SK-N-SH (cell line): ENCODE measurements around the gene PAK1. TPM values are rescaled to one million over a fixed set of nuclear protein-coding genes. Genes with fewer than 3 reads are reported as not detected.

Experiments used
- CTCF ChIA-PET: fragments of 300-600, 350-600 bp; formaldehyde crosslinking; extraction: SDS; loops from one replicate; lab custom pipeline; 2021; lab: Yijun Ruan, JAX
- POLR2A ChIA-PET: fragments of 350-600 bp; sonication (Branson Sonifier 250); formaldehyde crosslinking; extraction: SDS; loops from one replicate; lab custom pipeline; 2020; ENCODE audit warnings: antibody characterized with exemption, inconsistent platforms; lab: Yijun Ruan, JAX
- DNase-seq: peaks from one replicate; pipeline ENCODE4 v3.0.0; 2012
- H2AFZ ChIP-seq: fragments of 200-600 bp; sonication (generic); 2 replicates; pipeline ENCODE4 v1.8.1; 2016; ENCODE audit warnings: antibody characterized with exemption, mild to moderate bottlenecking, low read depth
- H3F3A ChIP-seq: fragments of 200-600 bp; sonication (generic); replicated peaks from 2 replicates; pipeline ENCODE3; 2016; ENCODE audit warnings: antibody characterized with exemption, mild to moderate bottlenecking; ENCODE audit not compliant: insufficient read depth
- H3K27ac ChIP-seq, 2 experiments: fragments of 200-500 bp in 1 of 2; fragments of 200-600 bp in 1 of 2; sonication (Bioruptor generic) in 1 of 2; sonication (generic), shearing (Covaris generic) in 1 of 2; 2 replicates each; pipeline versions ENCODE4 v1.5.1 to v1.6.1; 2014 to 2016; ENCODE audit warnings: low read depth in 2 of 2, inconsistent platforms in 1 of 2, low read length in 1 of 2, mild to moderate bottlenecking in 1 of 2, mixed read lengths in 1 of 2
- H3K27me3 ChIP-seq: fragments of 200-600 bp; sonication (generic), shearing (Covaris generic); 2 replicates; pipeline ENCODE4 v1.6.1; 2016; ENCODE audit warnings: mixed run types; ENCODE audit not compliant: insufficient read depth
- H3K36me3 ChIP-seq, 2 experiments: fragments of 200-500 bp in 1 of 2; fragments of 200-600 bp in 1 of 2; sonication (Bioruptor generic) in 1 of 2; sonication (generic) in 1 of 2; replicated peaks in 1 of 2; 2 replicates each; pipeline versions ENCODE3 to v1.5.1; 2014 to 2016; ENCODE audit warnings: low read length in 1 of 2, mild to moderate bottlenecking in 1 of 2; ENCODE audit not compliant: insufficient read depth in 2 of 2, control insufficient read depth in 1 of 2
- H3K4me1 ChIP-seq, 2 experiments: fragments of 200-500 bp in 1 of 2; fragments of 200-600 bp in 1 of 2; sonication (Bioruptor generic) in 1 of 2; sonication (generic), shearing (Covaris generic) in 1 of 2; 2 replicates each; pipeline versions ENCODE4 v1.5.1 to v1.6.1; 2014 to 2016; ENCODE audit warnings: low read depth in 1 of 2, low read length in 1 of 2, mixed run types in 1 of 2; ENCODE audit not compliant: insufficient read depth in 2 of 2, control insufficient read depth in 1 of 2
- H3K4me2 ChIP-seq: fragments of 200-600 bp; sonication (generic), shearing (Covaris generic); 2 replicates; pipeline ENCODE4 v1.6.1; 2017; ENCODE audit warnings: mixed run types
- H3K4me3 ChIP-seq, 2 experiments: fragments of 200-500 bp in 1 of 2; fragments of 200-600 bp in 1 of 2; sonication (Bioruptor generic) in 1 of 2; sonication (generic), shearing (Covaris generic) in 1 of 2; 2 replicates each; pipeline versions ENCODE4 v1.5.1 to v1.8.1; 2014 to 2016; ENCODE audit warnings: low read depth in 2 of 2, inconsistent platforms in 1 of 2, low read length in 1 of 2, mild to moderate bottlenecking in 1 of 2, mixed read lengths in 1 of 2, moderate library complexity in 1 of 2
- H3K79me2 ChIP-seq: fragments of 200-600 bp; sonication (generic); 2 replicates; pipeline ENCODE4 v1.8.1; 2017; ENCODE audit warnings: mild to moderate bottlenecking; ENCODE audit not compliant: insufficient read depth
- H3K9ac ChIP-seq: fragments of 200-600 bp; sonication (generic); 2 replicates; pipeline ENCODE4 v1.6.1; 2017; ENCODE audit warnings: mixed run types
- H3K9me2 ChIP-seq: fragments of 200-600 bp; sonication (generic); 2 replicates; pipeline ENCODE4 v1.6.1; 2017; ENCODE audit warnings: mixed run types
- H3K9me3 ChIP-seq: fragments of 200-600 bp; sonication (generic); 2 replicates; pipeline ENCODE4 v1.6.1; 2017; ENCODE audit warnings: mixed run types, mild to moderate bottlenecking, moderate library complexity
- H4K20me1 ChIP-seq: fragments of 200-600 bp; sonication (generic); 2 replicates; pipeline ENCODE4 v1.6.1; 2017; ENCODE audit warnings: mild to moderate bottlenecking, mixed run types; ENCODE audit not compliant: insufficient read depth
- ELF1 ChIP-seq: IDR thresholded peaks from 2 replicates; pipeline ENCODE4 v1.4.0; 2012
- FOSL2 ChIP-seq: IDR thresholded peaks from 2 replicates; pipeline ENCODE4 v1.4.0; 2012; ENCODE audit warnings: low read depth, mild to moderate bottlenecking, moderate library complexity, borderline replicate concordance
- FOXJ3 ChIP-seq: sonication (generic); formaldehyde crosslinking; IDR thresholded peaks from 2 replicates; pipeline ENCODE4 v1.5.1; 2020; ENCODE audit warnings: mild to moderate bottlenecking, missing genetic modification reagents
- FOXM1 ChIP-seq: IDR thresholded peaks from 2 replicates; pipeline ENCODE4 v1.4.0; 2012; ENCODE audit warnings: low read depth, mild to moderate bottlenecking
- GATA2 ChIP-seq: sonication (generic); formaldehyde crosslinking; IDR thresholded peaks from 2 replicates; pipeline ENCODE4 v1.5.0; 2020; ENCODE audit warnings: mild to moderate bottlenecking, missing genetic modification reagents
- JUND ChIP-seq: IDR thresholded peaks from 2 replicates; pipeline ENCODE4 v1.4.0; 2012
- MEF2A ChIP-seq: IDR thresholded peaks from 2 replicates; pipeline ENCODE4 v1.4.0; 2012; ENCODE audit warnings: low read depth, borderline replicate concordance
- MXI1 ChIP-seq: IDR thresholded peaks from 2 replicates; pipeline ENCODE4 v1.6.1; 2012; ENCODE audit warnings: mild to moderate bottlenecking, low read depth, low read length, improper control_type of control experiment
- NFIC ChIP-seq: IDR thresholded peaks from 2 replicates; pipeline ENCODE4 v1.4.0; 2012; ENCODE audit warnings: borderline replicate concordance
- RXRA ChIP-seq: IDR thresholded peaks from 2 replicates; pipeline ENCODE4 v1.4.0; 2012; ENCODE audit warnings: low read depth, mild to moderate bottlenecking, borderline replicate concordance
- TAF1 ChIP-seq: IDR thresholded peaks from 2 replicates; pipeline ENCODE4 v1.6.1; 2012; ENCODE audit warnings: low read depth, mild to moderate bottlenecking, low read length, moderate library complexity, borderline replicate concordance
- TEAD4 ChIP-seq: IDR thresholded peaks from 2 replicates; pipeline ENCODE4 v1.4.0; 2012; ENCODE audit warnings: mild to moderate bottlenecking, borderline replicate concordance; ENCODE audit not compliant: insufficient read depth
- YY1 ChIP-seq: IDR thresholded peaks from 2 replicates; pipeline ENCODE4 v1.4.0; 2012; ENCODE audit warnings: low read depth, mild to moderate bottlenecking
- WGBS: methylation state at CpG from one replicate; pipeline ENCODE4 v1.1.6; 2017; ENCODE audit warnings: low lambda C conversion rate; 5-methylcytosine and 5-hydroxymethylcytosine counted together
- polyA plus RNA-seq, 3 experiments: library from polyadenylated mRNA; depleted of rRNA; stranded (reverse); fragments of >200 nt; gene quantifications; 2 replicates each; pipeline ENCODE4 v1.2.3, GENCODE V29; 2012
- TF ChIP-seq, protein P1 (sequence below): fragments of 150-350 bp; IDR thresholded peaks from 2 replicates; pipeline ENCODE4 v1.6.1; 2016; ENCODE audit warnings: mild to moderate bottlenecking, low read depth, low read length
- TF ChIP-seq, protein P2 (sequence below): fragments of 200-600 bp; sonication (generic); IDR thresholded peaks from 2 replicates; pipeline ENCODE4 v1.6.1; 2017; ENCODE audit warnings: antibody characterized with exemption, mild to moderate bottlenecking, moderate library complexity
- TF ChIP-seq, protein P3 (sequence below): fragments of 150-350 bp; IDR thresholded peaks from 2 replicates; pipeline ENCODE4 v1.6.1; 2017; ENCODE audit warnings: antibody characterized with exemption, low read length, low read depth, borderline replicate concordance
- TF ChIP-seq, protein P4 (sequence below): IDR thresholded peaks from 2 replicates; pipeline ENCODE4; 2012

The PAK1 gene
- polyA plus RNA-seq, 1 of the 3 experiments (the other 2 are of a cell fraction) = 17.9 TPM

DNA sequence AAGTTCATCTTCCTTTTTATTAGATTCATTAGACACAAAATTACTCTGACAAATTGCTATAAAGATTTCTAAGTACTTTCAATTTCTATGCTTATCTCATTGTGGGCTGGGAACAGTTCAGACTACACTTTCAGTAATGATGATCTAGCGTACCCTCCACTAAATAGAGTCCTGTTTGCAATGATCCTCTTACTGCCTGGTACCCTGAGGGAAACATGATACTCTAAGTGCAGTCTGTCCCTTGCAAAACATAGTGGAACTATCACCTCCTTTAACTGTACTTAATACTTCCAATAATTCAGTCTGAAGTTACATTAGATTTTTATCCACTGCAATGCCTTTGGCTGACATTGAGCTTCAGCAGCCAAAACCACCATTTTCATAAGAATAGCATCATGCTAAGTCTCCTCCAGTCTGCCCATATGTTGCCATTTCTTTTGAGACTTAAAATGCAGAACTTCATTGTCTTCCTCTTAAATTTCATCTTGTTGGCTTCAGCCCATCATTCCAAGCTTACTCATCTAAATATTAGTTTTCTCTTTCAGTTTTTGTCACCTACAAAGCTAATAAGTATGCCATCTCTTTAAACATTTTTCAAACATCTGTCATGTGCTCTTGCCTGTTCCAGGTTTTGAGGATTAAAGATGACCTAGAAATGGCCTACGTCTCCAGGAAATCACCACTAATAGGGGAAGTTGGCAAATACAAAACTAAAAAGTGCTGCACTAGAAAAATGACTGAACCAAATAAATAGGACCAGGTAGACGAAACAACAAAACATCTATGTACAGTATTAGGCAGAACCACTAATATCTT lies 55.5 kb downstream of the PAK1 start:
- Histone ChIP-seq H3K4me2 (no peak overlapping the region), H3K79me2 (no peaks in the 10 kb centered on the region), H2AFZ (no peak overlapping the region), H3K4me1 (peaks cover 0 to 8% of the 10 kb centered on the region in 2 experiments; a peak in 1 of 4 replicates), H4K20me1 (no peaks in the 10 kb centered on the region), H3K27me3 (no peaks in the 10 kb centered on the region), H3K9me2 (no peaks in the 10 kb centered on the region), H3K9ac (no peak overlapping the region), H3K9me3 (no peaks in the 10 kb centered on the region), H3K27ac (no peak overlapping the region; a peak in 1 of 4 replicates), H3K4me3 (no peak overlapping the region), H3F3A (no peaks in the 10 kb centered on the region), H3K36me3 (no peaks in the 10 kb centered on the region)
- CTCF ChIA-PET = no interaction called here
- DNase-seq = peak; percentile 22
- WGBS = 83% methylated on average over 3 of the region's 3 CpGs
- TF ChIP-seq, protein P1, sequence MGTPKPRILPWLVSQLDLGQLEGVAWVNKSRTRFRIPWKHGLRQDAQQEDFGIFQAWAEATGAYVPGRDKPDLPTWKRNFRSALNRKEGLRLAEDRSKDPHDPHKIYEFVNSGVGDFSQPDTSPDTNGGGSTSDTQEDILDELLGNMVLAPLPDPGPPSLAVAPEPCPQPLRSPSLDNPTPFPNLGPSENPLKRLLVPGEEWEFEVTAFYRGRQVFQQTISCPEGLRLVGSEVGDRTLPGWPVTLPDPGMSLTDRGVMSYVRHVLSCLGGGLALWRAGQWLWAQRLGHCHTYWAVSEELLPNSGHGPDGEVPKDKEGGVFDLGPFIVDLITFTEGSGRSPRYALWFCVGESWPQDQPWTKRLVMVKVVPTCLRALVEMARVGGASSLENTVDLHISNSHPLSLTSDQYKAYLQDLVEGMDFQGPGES = no peak
- TF ChIP-seq JUND (no peak), GATA2 (CRISPR knock-in tag) (no peak), RXRA (no peak), FOXM1 (no peak), TEAD4 (no peak), TAF1 (no peak), MEF2A (no peak), FOSL2 (no peak), FOXJ3 (CRISPR knock-in tag) (no peak)
- TF ChIP-seq, protein P2, sequence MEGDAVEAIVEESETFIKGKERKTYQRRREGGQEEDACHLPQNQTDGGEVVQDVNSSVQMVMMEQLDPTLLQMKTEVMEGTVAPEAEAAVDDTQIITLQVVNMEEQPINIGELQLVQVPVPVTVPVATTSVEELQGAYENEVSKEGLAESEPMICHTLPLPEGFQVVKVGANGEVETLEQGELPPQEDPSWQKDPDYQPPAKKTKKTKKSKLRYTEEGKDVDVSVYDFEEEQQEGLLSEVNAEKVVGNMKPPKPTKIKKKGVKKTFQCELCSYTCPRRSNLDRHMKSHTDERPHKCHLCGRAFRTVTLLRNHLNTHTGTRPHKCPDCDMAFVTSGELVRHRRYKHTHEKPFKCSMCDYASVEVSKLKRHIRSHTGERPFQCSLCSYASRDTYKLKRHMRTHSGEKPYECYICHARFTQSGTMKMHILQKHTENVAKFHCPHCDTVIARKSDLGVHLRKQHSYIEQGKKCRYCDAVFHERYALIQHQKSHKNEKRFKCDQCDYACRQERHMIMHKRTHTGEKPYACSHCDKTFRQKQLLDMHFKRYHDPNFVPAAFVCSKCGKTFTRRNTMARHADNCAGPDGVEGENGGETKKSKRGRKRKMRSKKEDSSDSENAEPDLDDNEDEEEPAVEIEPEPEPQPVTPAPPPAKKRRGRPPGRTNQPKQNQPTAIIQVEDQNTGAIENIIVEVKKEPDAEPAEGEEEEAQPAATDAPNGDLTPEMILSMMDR = no peak
- TF ChIP-seq, protein P3, sequence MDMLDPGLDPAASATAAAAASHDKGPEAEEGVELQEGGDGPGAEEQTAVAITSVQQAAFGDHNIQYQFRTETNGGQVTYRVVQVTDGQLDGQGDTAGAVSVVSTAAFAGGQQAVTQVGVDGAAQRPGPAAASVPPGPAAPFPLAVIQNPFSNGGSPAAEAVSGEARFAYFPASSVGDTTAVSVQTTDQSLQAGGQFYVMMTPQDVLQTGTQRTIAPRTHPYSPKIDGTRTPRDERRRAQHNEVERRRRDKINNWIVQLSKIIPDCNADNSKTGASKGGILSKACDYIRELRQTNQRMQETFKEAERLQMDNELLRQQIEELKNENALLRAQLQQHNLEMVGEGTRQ = no peak
- POLR2A ChIA-PET = no interaction called here

DNA sequence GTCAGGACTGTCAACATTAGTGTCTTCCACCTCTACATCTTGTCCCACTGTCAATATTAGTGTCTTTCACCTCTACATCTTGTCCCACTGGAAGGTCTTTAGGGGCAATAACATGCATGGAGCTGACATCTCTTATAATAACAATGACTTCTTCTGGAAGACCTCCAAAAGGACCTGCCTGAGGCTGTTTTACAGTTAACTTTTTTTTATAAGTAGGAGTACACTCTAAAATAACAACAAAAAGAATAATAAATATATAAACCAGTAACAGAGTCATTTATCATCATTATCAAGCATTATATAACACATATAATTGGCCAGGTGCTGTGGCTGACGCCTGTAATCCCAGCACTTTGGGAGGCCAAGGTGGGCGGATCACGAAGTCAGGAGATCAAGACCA lies 57.5 kb downstream of the PAK1 start:
- TF ChIP-seq TAF1 = no peak
- TF ChIP-seq MXI1 = no peak
- TF ChIP-seq, protein P4, sequence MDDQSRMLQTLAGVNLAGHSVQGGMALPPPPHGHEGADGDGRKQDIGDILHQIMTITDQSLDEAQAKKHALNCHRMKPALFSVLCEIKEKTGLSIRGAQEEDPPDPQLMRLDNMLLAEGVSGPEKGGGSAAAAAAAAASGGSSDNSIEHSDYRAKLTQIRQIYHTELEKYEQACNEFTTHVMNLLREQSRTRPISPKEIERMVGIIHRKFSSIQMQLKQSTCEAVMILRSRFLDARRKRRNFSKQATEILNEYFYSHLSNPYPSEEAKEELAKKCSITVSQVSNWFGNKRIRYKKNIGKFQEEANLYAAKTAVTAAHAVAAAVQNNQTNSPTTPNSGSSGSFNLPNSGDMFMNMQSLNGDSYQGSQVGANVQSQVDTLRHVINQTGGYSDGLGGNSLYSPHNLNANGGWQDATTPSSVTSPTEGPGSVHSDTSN = no peak
- TF ChIP-seq ELF1 = no peak
- TF ChIP-seq, protein P1 = no peak
- TF ChIP-seq NFIC = no peak
- TF ChIP-seq YY1 = no peak
- TF ChIP-seq, all 33 proteins: peak for 0
- Histone ChIP-seq H3K4me2 (no peak overlapping the region), H3K9me3 (no peaks in the 10 kb centered on the region), H3F3A (no peaks in the 10 kb centered on the region), H3K9ac (no peak overlapping the region), H3K4me1 (peaks cover 0 to 8% of the 10 kb centered on the region in 2 experiments; a peak in 1 of 4 replicates), H3K9me2 (no peaks in the 10 kb centered on the region), H2AFZ (no peak overlapping the region), H3K27me3 (no peaks in the 10 kb centered on the region), H4K20me1 (no peaks in the 10 kb centered on the region), H3K4me3 (no peak overlapping the region), H3K36me3 (no peaks in the 10 kb centered on the region), H3K79me2 (no peaks in the 10 kb centered on the region), H3K27ac (no peak overlapping the region)
- DNase-seq = no peak
- WGBS = 97% methylated on average over 3 of the region's 3 CpGs
- POLR2A ChIA-PET = no interaction called here
- CTCF ChIA-PET = interaction anchor here (0.6 kb wide), 1 partner anchor 320 kb away, joined by 3 read pairs; no protein-coding TSS in a partner anchor
